Stimulated activated CD4-positive, alpha-beta T cell treated with anti-CD3 and anti-CD28 coated beads, Interleukin-1b, Interleukin-23, amount 100 ng/mL, for 1 hour (primary cell): ENCODE measurements around the gene ZNF888.
"Not testable (repeated sequence)": the region's sequence is repeated elsewhere in the genome, so short reads cannot be mapped to it uniquely, and the experiment has no call there.

Experiments
- DNase-seq, 2 donors: peaks; one replicate each; pipeline ENCODE4 v3.0.0-alpha.2; 2020; ENCODE audit warnings: low read depth in 2 of 2

ZNF888 gene

GRCh38 chr19:52922841-52923777, at the start of gene ZNF888:
Gene ZNF888, minus strand, starts transcription at chr19:52923428. Its CDS starts 5,555 bp downstream, at chr19:52917873.
- DNase-seq, result peak; percentile 57 to 74

GRCh38 chr19:52967772-52968171, 44.5 kb upstream of the ZNF888 start:
- no peak for DNase-seq

GRCh38 chr19:52963247-52963618, 40.0 kb upstream of the ZNF888 start:
- no peak for DNase-seq

- peak; percentile 96 to 98 for DNase-seq
These were observed 39.4 kb upstream of the ZNF888 start, which contains the start of gene ZNF816 for GRCh38 chr19:52962394-52963246. Gene ZNF816, minus strand, starts transcription at chr19:52962881. Its CDS starts 6,792 bp downstream, at chr19:52956089.

GRCh38 chr19:52961981-52962380, 38.8 kb upstream of the ZNF888 start:
- DNase-seq, result no peak

GRCh38 chr19:52959613-52960295, 36.5 kb upstream of the ZNF888 start:
- no peak for DNase-seq

- no peak for DNase-seq
These were observed 34.4 kb upstream of the ZNF888 start for GRCh38 chr19:52957591-52957990.

GRCh38 chr19:52956917-52957316, 33.7 kb upstream of the ZNF888 start:
- no peak for DNase-seq

GRCh38 chr19:52949422-52949821, 26.2 kb upstream of the ZNF888 start:
- no peak for DNase-seq

GRCh38 chr19:52948025-52948770, 25.0 kb upstream of the ZNF888 start:
- no peak for DNase-seq

- no peak for DNase-seq
These were observed 23.4 kb upstream of the ZNF888 start for GRCh38 chr19:52946322-52947310.

- no peak for DNase-seq
These were observed 22.6 kb upstream of the ZNF888 start for GRCh38 chr19:52945652-52946321.

GRCh38 chr19:52944703-52945493, 21.7 kb upstream of the ZNF888 start:
- DNase-seq, result not testable (repeated sequence)

GRCh38 chr19:52943884-52944643, 20.8 kb upstream of the ZNF888 start:
- no peak for DNase-seq

GRCh38 chr19:52943134-52943883, 20.1 kb upstream of the ZNF888 start:
- no peak for DNase-seq

GRCh38 chr19:52942386-52943133, 19.3 kb upstream of the ZNF888 start:
- peak; percentile 86 to 93 for DNase-seq
